ENCODE data around the gene NCR3LG1. TPM values are rescaled to one million over a fixed set of nuclear protein-coding genes. Genes with fewer than 3 reads are reported as not detected.

Gene NCR3LG1
- total RNA-seq, 2 donors from 2014 or later = 2.0 to 3.6 TPM

- Histone ChIP-seq H3K27me3 (no peaks in the 10 kb centered on the region), H3K9me3 (no peaks in the 10 kb centered on the region), H3K36me3 (no peaks in the 10 kb centered on the region), H3K27ac (peak overlapping the region; percentile 79 to 85), H3K4me3 (no peak overlapping the region), H3K4me1 (peaks cover 0 to 29% of the 10 kb centered on the region in 2 donors)
- no peak for DNase-seq (ENCODE audit: low spot score)
- no peak for TF ChIP-seq CTCF (IDR thresholded peaks at IDR 0.05)
Measured at GRCh38 chr11:17406082-17406817, 54.6 kb downstream of the NCR3LG1 start.

GRCh38 chr11:17406818-17407149, 55.2 kb downstream of the NCR3LG1 start:
- no peak for TF ChIP-seq CTCF (IDR thresholded peaks at IDR 0.05)
- DNase-seq (ENCODE audit: low spot score) = no peak
- Histone ChIP-seq H3K4me3 (no peak overlapping the region), H3K36me3 (no peaks in the 10 kb centered on the region), H3K27ac (peak overlapping the region; percentile 79 to 85), H3K4me1 (peaks cover 0 to 24% of the 10 kb centered on the region in 2 donors), H3K27me3 (no peaks in the 10 kb centered on the region), H3K9me3 (no peaks in the 10 kb centered on the region)

GRCh38 chr11:17407575-17407974, 56.0 kb downstream of the NCR3LG1 start:
- no peaks in the 10 kb centered on the region for H3K36me3 ChIP-seq
- TF ChIP-seq CTCF (IDR thresholded peaks at IDR 0.05) = no peak
- no peak overlapping the region for H3K27ac ChIP-seq
- H3K9me3 ChIP-seq = no peaks in the 10 kb centered on the region
- H3K4me1 ChIP-seq = peaks cover 0 to 24% of the 10 kb centered on the region in 2 donors
- H3K4me3 ChIP-seq = no peak overlapping the region
- H3K27me3 ChIP-seq = no peaks in the 10 kb centered on the region
- DNase-seq (ENCODE audit: low spot score) = no peak

- H3K4me3 ChIP-seq = no peak overlapping the region
- H3K27me3 ChIP-seq = no peaks in the 10 kb centered on the region
- no peaks in the 10 kb centered on the region for H3K9me3 ChIP-seq
- no peak overlapping the region for H3K27ac ChIP-seq
- H3K4me1 ChIP-seq = peaks cover 0 to 24% of the 10 kb centered on the region in 2 donors
- no peaks in the 10 kb centered on the region for H3K36me3 ChIP-seq
- no peak for TF ChIP-seq CTCF (IDR thresholded peaks at IDR 0.05)
- no peak for DNase-seq (ENCODE audit: low spot score)
Measured at GRCh38 chr11:17408026-17408425, 56.4 kb downstream of the NCR3LG1 start.

GRCh38 chr11:17408641-17409040, 57.0 kb downstream of the NCR3LG1 start:
- Histone ChIP-seq H3K4me1 (peaks cover 0 to 24% of the 10 kb centered on the region in 2 donors), H3K4me3 (no peak overlapping the region), H3K27me3 (no peaks in the 10 kb centered on the region), H3K36me3 (no peaks in the 10 kb centered on the region), H3K9me3 (no peaks in the 10 kb centered on the region), H3K27ac (no peak overlapping the region)
- no peak for TF ChIP-seq CTCF (IDR thresholded peaks at IDR 0.05)
- DNase-seq (ENCODE audit: low spot score) = no peak
